SK-N-SH treated with all-trans-retinoic acid at 6 μM for 48 hours (cell line): ENCODE measurements around the gene ZNF70.
A peak's percentile ranks its signal among the peaks of the same experiment; 100 is the strongest.

ENCODE experiments used
- ATAC-seq: fragments of 200-7000 bp; cut with Tn5 transposase; 3 replicates; pipeline ENCODE4 v1.9.1; 2020; ENCODE audit warnings: mild to moderate bottlenecking, moderate library complexity
- ARNTL ChIP-seq: fragments of 450-650 bp; formaldehyde crosslinking; IDR thresholded peaks from 2 replicates; pipeline ENCODE4 v1.5.0; 2020; ENCODE audit warnings: low read depth, mild to moderate bottlenecking, moderate library complexity, borderline replicate concordance
- BACH2 ChIP-seq: fragments of 250-450 bp; sonication (Bioruptor Pico); IDR thresholded peaks from 2 replicates; pipeline ENCODE4 v1.9.0; 2021; ENCODE audit warnings: mild to moderate bottlenecking, borderline replicate concordance
- CREB5 ChIP-seq: fragments of 250-450 bp; sonication (Bioruptor Pico); IDR thresholded peaks from 2 replicates; pipeline ENCODE4 v1.5.1; 2020; ENCODE audit warnings: low read depth, mild to moderate bottlenecking, moderate library complexity
- CSDC2 ChIP-seq: fragments of 250-450 bp; sonication (Bioruptor Pico); IDR thresholded peaks from 2 replicates; pipeline ENCODE4 v1.5.0; 2020; ENCODE audit warnings: mild to moderate bottlenecking, moderate library complexity
- ESRRG ChIP-seq: fragments of 250-450 bp; sonication (Bioruptor Pico); IDR thresholded peaks from 2 replicates; pipeline ENCODE4 v1.6.1; 2021; ENCODE audit warnings: mild to moderate bottlenecking
- GLIS3 ChIP-seq: fragments of 250-450 bp; sonication (Bioruptor Pico); IDR thresholded peaks from 2 replicates; pipeline ENCODE4 v1.5.0; 2020; ENCODE audit warnings: mild to moderate bottlenecking, moderate library complexity
- ISL1 ChIP-seq: fragments of 250-450 bp; sonication (Bioruptor Pico); IDR thresholded peaks from 2 replicates; pipeline ENCODE4 v2.1.2; 2022; ENCODE audit warnings: mild to moderate bottlenecking, moderate library complexity
- OSR1 ChIP-seq: fragments of 250-450 bp; sonication (Bioruptor Pico); IDR thresholded peaks from 2 replicates; pipeline ENCODE4 v1.8.0; 2022; ENCODE audit warnings: moderate library complexity, mild to moderate bottlenecking, inconsistent platforms
- POU6F1 ChIP-seq: fragments of 250-450 bp; sonication (Bioruptor Pico); IDR thresholded peaks from 2 replicates; pipeline ENCODE4 v1.8.0; 2021; ENCODE audit warnings: low read depth, mild to moderate bottlenecking, moderate library complexity, borderline replicate concordance
- PPARA ChIP-seq: fragments of 250-450 bp; sonication (Bioruptor Pico); IDR thresholded peaks from 2 replicates; pipeline ENCODE4 v1.5.0; 2020; ENCODE audit warnings: mild to moderate bottlenecking, borderline replicate concordance
- RARB ChIP-seq: fragments of 250-450 bp; sonication (Bioruptor Pico); IDR thresholded peaks from 2 replicates; pipeline ENCODE4 v1.8.0; 2021; ENCODE audit warnings: mild to moderate bottlenecking, moderate library complexity
- SNAI2 ChIP-seq: fragments of 250-450 bp; sonication (Bioruptor Pico); IDR thresholded peaks from 2 replicates; pipeline ENCODE4 v1.5.0; 2020; ENCODE audit warnings: mild to moderate bottlenecking, moderate library complexity
- TCF4 ChIP-seq: fragments of 250-450 bp; sonication (Bioruptor Pico); IDR thresholded peaks from 2 replicates; pipeline ENCODE4 v1.8.0; 2021; ENCODE audit warnings: mild to moderate bottlenecking, moderate library complexity, borderline replicate concordance
- TSHZ2 ChIP-seq: fragments of 250-450 bp; sonication (Bioruptor Pico); IDR thresholded peaks from 2 replicates; pipeline ENCODE4 v1.5.0; 2020; ENCODE audit warnings: mild to moderate bottlenecking, moderate library complexity
- ZC3H10 ChIP-seq: fragments of 250-450 bp; sonication (Bioruptor Pico); IDR thresholded peaks from 2 replicates; pipeline ENCODE4 v1.5.1; 2021; ENCODE audit warnings: mild to moderate bottlenecking, moderate library complexity
- ZFP3 ChIP-seq: fragments of 250-450 bp; sonication (Bioruptor Pico); IDR thresholded peaks from 2 replicates; pipeline ENCODE4 v1.5.0; 2020; ENCODE audit warnings: mild to moderate bottlenecking, moderate library complexity
- ZFP30 ChIP-seq: fragments of 450-650 bp; formaldehyde crosslinking; IDR thresholded peaks from 2 replicates; pipeline ENCODE4 v1.5.0; 2022; ENCODE audit warnings: mild to moderate bottlenecking, moderate library complexity
- ZNF565 ChIP-seq: fragments of 450-650 bp; formaldehyde crosslinking; conservative IDR thresholded peaks from 2 replicates; pipeline ENCODE4 v1.5.0; 2020; ENCODE audit warnings: low read depth, mild to moderate bottlenecking, moderate library complexity
- ZNF70 ChIP-seq: fragments of 450-650 bp; formaldehyde crosslinking; IDR thresholded peaks from 2 replicates; pipeline ENCODE4 v1.5.0; 2020; ENCODE audit warnings: mild to moderate bottlenecking, moderate library complexity
- ZNF8 ChIP-seq: fragments of 450-650 bp; formaldehyde crosslinking; IDR thresholded peaks from 2 replicates; pipeline ENCODE4 v1.5.0; 2020; ENCODE audit warnings: mild to moderate bottlenecking, moderate library complexity
- TF ChIP-seq, protein P1 (sequence below): fragments of 250-450 bp; sonication (Bioruptor Pico); IDR thresholded peaks from 2 replicates; pipeline ENCODE4 v1.8.0; 2020; ENCODE audit warnings: mild to moderate bottlenecking, moderate library complexity, borderline replicate concordance
- TF ChIP-seq, protein P2 (sequence below): fragments of 250-450 bp; sonication (Bioruptor Pico); IDR thresholded peaks from 2 replicates; pipeline ENCODE4 v1.5.1; 2021; ENCODE audit warnings: mild to moderate bottlenecking, moderate library complexity

ZNF70 gene

DNA sequence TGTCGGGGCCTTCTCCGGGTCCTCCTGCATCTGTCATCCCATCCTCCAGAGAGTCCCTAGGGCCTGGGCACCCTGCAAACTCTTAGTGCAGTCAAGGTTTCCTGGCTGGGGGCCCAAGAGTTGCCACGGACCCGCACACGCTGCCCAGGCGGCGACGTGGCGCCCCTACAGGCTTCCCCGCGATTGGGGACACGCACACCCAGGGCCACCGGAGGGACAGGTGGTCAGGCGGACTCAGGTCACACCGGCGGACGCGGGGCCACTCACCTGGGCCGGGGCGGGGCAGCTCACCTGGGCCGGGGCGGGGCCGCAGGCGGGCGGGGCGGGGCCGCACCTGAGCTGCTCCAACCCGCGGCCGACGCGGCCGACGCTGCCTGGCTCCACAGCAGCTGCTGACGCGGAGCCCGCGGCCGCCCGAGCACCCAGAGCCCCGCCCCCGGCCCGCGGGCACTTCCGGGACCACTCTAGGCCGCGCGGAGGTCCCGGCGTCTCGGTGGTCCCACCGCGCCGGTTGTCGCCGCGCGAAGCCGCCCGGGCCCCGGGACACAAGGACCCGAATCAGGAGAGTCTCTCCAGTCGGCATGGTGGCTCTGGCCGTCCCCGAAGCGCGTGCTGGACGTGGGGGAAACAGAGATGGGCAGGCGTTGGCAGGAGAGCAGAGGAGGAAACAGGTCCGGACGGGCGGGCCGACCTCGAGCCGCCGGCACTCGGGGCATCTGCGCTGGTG is at the start of gene ZNF70:
ZNF70 (minus strand) TSS at position 399 of the 727 bp plus-strand sequence. CDS start 5,972 bp downstream, outside the sequence.
- ATAC-seq, result peak; percentile 97
- TF ChIP-seq PPARA (CRISPR knock-in tag), result no peak
- no peak for TF ChIP-seq OSR1 (CRISPR knock-in tag)
- no peak for TF ChIP-seq POU6F1
- TF ChIP-seq ESRRG, result no peak
- TF ChIP-seq, protein P1, sequence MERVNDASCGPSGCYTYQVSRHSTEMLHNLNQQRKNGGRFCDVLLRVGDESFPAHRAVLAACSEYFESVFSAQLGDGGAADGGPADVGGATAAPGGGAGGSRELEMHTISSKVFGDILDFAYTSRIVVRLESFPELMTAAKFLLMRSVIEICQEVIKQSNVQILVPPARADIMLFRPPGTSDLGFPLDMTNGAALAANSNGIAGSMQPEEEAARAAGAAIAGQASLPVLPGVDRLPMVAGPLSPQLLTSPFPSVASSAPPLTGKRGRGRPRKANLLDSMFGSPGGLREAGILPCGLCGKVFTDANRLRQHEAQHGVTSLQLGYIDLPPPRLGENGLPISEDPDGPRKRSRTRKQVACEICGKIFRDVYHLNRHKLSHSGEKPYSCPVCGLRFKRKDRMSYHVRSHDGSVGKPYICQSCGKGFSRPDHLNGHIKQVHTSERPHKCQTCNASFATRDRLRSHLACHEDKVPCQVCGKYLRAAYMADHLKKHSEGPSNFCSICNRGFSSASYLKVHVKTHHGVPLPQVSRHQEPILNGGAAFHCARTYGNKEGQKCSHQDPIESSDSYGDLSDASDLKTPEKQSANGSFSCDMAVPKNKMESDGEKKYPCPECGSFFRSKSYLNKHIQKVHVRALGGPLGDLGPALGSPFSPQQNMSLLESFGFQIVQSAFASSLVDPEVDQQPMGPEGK (CRISPR knock-in tag), result no peak
- TF ChIP-seq BACH2 (CRISPR knock-in tag), result no peak
- no peak for TF ChIP-seq ZFP30 (CRISPR knock-in tag)
- TF ChIP-seq, protein P2, sequence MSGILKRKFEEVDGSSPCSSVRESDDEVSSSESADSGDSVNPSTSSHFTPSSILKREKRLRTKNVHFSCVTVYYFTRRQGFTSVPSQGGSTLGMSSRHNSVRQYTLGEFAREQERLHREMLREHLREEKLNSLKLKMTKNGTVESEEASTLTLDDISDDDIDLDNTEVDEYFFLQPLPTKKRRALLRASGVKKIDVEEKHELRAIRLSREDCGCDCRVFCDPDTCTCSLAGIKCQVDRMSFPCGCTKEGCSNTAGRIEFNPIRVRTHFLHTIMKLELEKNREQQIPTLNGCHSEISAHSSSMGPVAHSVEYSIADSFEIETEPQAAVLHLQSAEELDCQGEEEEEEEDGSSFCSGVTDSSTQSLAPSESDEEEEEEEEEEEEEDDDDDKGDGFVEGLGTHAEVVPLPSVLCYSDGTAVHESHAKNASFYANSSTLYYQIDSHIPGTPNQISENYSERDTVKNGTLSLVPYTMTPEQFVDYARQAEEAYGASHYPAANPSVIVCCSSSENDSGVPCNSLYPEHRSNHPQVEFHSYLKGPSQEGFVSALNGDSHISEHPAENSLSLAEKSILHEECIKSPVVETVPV (CRISPR knock-in tag), result no peak
- TF ChIP-seq GLIS3 (CRISPR knock-in tag), result no peak
- TF ChIP-seq ZNF565, result no peak
- TF ChIP-seq SNAI2, result no peak
- TF ChIP-seq CREB5 (CRISPR knock-in tag), result no peak
- TF ChIP-seq CSDC2, result no peak
- no peak for TF ChIP-seq ZC3H10 (CRISPR knock-in tag)
- TF ChIP-seq ZNF70 (CRISPR knock-in tag), result no peak
- no peak for TF ChIP-seq RARB (CRISPR knock-in tag)
- TF ChIP-seq TSHZ2 (CRISPR knock-in tag), result no peak
- no peak for TF ChIP-seq ZNF8 (CRISPR knock-in tag)
- TF ChIP-seq ISL1 (CRISPR knock-in tag), result no peak
- TF ChIP-seq, all 23 proteins: peak for 0

- TF ChIP-seq ISL1 (CRISPR knock-in tag) (no peak), ESRRG (no peak), ZNF8 (CRISPR knock-in tag) (no peak), PPARA (CRISPR knock-in tag) (no peak), CSDC2 (no peak), TCF4 (CRISPR knock-in tag) (no peak), RARB (CRISPR knock-in tag) (no peak), SNAI2 (no peak), TSHZ2 (CRISPR knock-in tag) (no peak), ARNTL (CRISPR knock-in tag) (no peak), BACH2 (CRISPR knock-in tag) (no peak), ZFP3 (CRISPR knock-in tag) (no peak), ZNF565 (no peak), OSR1 (CRISPR knock-in tag) (no peak)
- TF ChIP-seq, protein P1 (CRISPR knock-in tag), result no peak
- TF ChIP-seq, all 23 proteins: peak for 0
Measured at GRCh38 chr22:23796461-23796860, 45.5 kb upstream of the ZNF70 start.

More at GRCh38 chr22:23796461-23796860, 45.5 kb upstream of the ZNF70 start:
- no peak for ATAC-seq
